GM19372 (cell line): Measurements from ENCODE around the gene SUCLA2.

Experiments used
- ATAC-seq: cut with Tn5 transposase; IDR thresholded peaks from one replicate; pipeline ENCODE4 v1.9.1; 2021; ENCODE audit warnings: mild to moderate bottlenecking, low read depth, moderate library complexity; ENCODE audit not compliant: unreplicated experiment

SUCLA2 gene

GRCh38 chr13:47904891-47905290 is 96.2 kb downstream of the SUCLA2 start:
- ATAC-seq = no peak

- ATAC-seq = no peak
These were observed 96.8 kb downstream of the SUCLA2 start for GRCh38 chr13:47904241-47904640.

GRCh38 chr13:47903836-47904235 is 97.2 kb downstream of the SUCLA2 start:
- ATAC-seq = no peak

GRCh38 chr13:47901441-47901840 is 99.6 kb downstream of the SUCLA2 start:
- ATAC-seq = no peak

GRCh38 chr13:47898080-47898479 is 103.0 kb downstream of the SUCLA2 start:
- no peak for ATAC-seq

GRCh38 chr13:47897411-47898050 is 103.5 kb downstream of the SUCLA2 start:
- no peak for ATAC-seq

- ATAC-seq = no peak
These were observed 104.5 kb downstream of the SUCLA2 start for GRCh38 chr13:47896546-47896945.

- ATAC-seq = no peak
These were observed 105.0 kb downstream of the SUCLA2 start for GRCh38 chr13:47896111-47896510.

GRCh38 chr13:47893527-47893926 is 107.5 kb downstream of the SUCLA2 start:
- ATAC-seq = no peak
